Fibroblast of lung (primary cell): ENCODE measurements around the gene SFSWAP. TPM values are rescaled to one million over a fixed set of nuclear protein-coding genes. Genes with fewer than 3 reads are reported as not detected.

Experiments
- DNase-seq, 2 donors: peaks; one replicate each; pipeline versions ENCODE4 v3.0.0 to v3.0.0-alpha.2; 2010; ENCODE audit warnings: low read depth in 2 of 2
- H2AFZ ChIP-seq: 2 replicates; pipeline ENCODE4 v1.5.1; 2012; ENCODE audit warnings: low read length, control low read depth, inconsistent platforms
- H3K27ac ChIP-seq: 2 replicates; pipeline ENCODE4 v1.5.1; 2011; ENCODE audit warnings: low read length, control low read depth; ENCODE audit not compliant: insufficient read depth
- H3K27me3 ChIP-seq: 2 replicates; pipeline ENCODE4 v1.5.1; 2011; ENCODE audit warnings: mild to moderate bottlenecking, low read length; ENCODE audit not compliant: control insufficient read depth, insufficient read depth
- H3K36me3 ChIP-seq: 2 replicates; pipeline ENCODE4 v1.5.1; 2011; ENCODE audit warnings: low read length; ENCODE audit not compliant: control insufficient read depth, insufficient read depth
- H3K4me1 ChIP-seq: 2 replicates; pipeline ENCODE4 v1.5.1; 2011; ENCODE audit warnings: low read length; ENCODE audit not compliant: control insufficient read depth, insufficient read depth; ENCODE audit errors: extremely low read depth
- H3K4me2 ChIP-seq: 2 replicates; pipeline ENCODE4 v1.5.1; 2011; ENCODE audit warnings: low read length, control low read depth; ENCODE audit not compliant: insufficient read depth; ENCODE audit errors: extremely low read depth
- H3K4me3 ChIP-seq, 4 experiments: fragments of 200-600 bp in 1 of 4; sonication (generic) in 1 of 4; replicated peaks in 1 of 4; 2 replicates each; pipeline ENCODE4 v1.5.1; 2011 to 2016; ENCODE audit warnings: low read length in 4 of 4, low read depth in 3 of 4, mild to moderate bottlenecking in 3 of 4, control low read depth in 2 of 4, inconsistent platforms in 1 of 4, mixed read lengths in 1 of 4; ENCODE audit not compliant: insufficient read depth in 1 of 4; ENCODE audit errors: control extremely low read depth in 1 of 4
- H3K79me2 ChIP-seq: 2 replicates; pipeline ENCODE4 v1.5.1; 2012; ENCODE audit warnings: mild to moderate bottlenecking, low read length, inconsistent platforms; ENCODE audit not compliant: control insufficient read depth, insufficient read depth
- H3K9ac ChIP-seq: 2 replicates; pipeline ENCODE4 v1.5.1; 2011; ENCODE audit warnings: mild to moderate bottlenecking, low read length, control low read depth; ENCODE audit not compliant: insufficient read depth
- H3K9me3 ChIP-seq: 2 replicates; pipeline ENCODE4 v1.5.1; 2012; ENCODE audit warnings: low read depth, low read length; ENCODE audit not compliant: control insufficient read depth, insufficient read depth
- H4K20me1 ChIP-seq: 2 replicates; pipeline ENCODE4 v1.5.1; 2011; ENCODE audit warnings: low read length; ENCODE audit not compliant: control insufficient read depth, insufficient read depth; ENCODE audit errors: extremely low read depth
- EZH2 ChIP-seq: IDR thresholded peaks from 2 replicates; pipeline ENCODE4 v1.5.1; 2012; ENCODE audit warnings: low read length, control low read depth, mild to moderate bottlenecking; ENCODE audit errors: missing control alignments
- polyA plus RNA-seq, 2 donors: library from polyadenylated mRNA; depleted of rRNA in 1 of 2; stranded (reverse) in 1 of 2; unstranded in 1 of 2; fragments of >200 nt; gene quantifications; 2 replicates each; pipeline ENCODE4 v1.2.1, GENCODE V29; 2011 to 2012; ENCODE audit warnings: missing spikeins in 1 of 2
- total RNA-seq: library from RNA; depleted of rRNA; stranded (reverse); fragments of >200 nt; gene quantifications from 2 replicates; pipeline ENCODE4 v1.2.1, GENCODE V29; 2014
- TF ChIP-seq, protein P1 (sequence below), 2 donors: IDR thresholded peaks in 1 of 2; conservative IDR thresholded peaks in 1 of 2; 1 replicate in 1 of 2; 2 replicates in 1 of 2; pipeline ENCODE4 v1.5.1; 2011 to 2012; ENCODE audit warnings: low read length in 2 of 2, control low read depth in 1 of 2, inconsistent platforms in 1 of 2, low read depth in 1 of 2, mild to moderate bottlenecking in 1 of 2

The SFSWAP gene
- total and polyA plus RNA-seq, 2 donors (not counting 1 experiment from before 2014, with no cell fraction given) = 9.9 to 23.3 TPM

GRCh38 chr12:131795064-131795463 is 84.2 kb downstream of the SFSWAP start:
- DNase-seq = no peak
- no peaks in the 10 kb centered on the region for H3K9me3 ChIP-seq
- H3K4me3 ChIP-seq = no peak overlapping the region
- peaks cover 12% of the 10 kb centered on the region for H3K36me3 ChIP-seq
- no peak overlapping the region for H2AFZ ChIP-seq
- H3K27me3 ChIP-seq = no peaks in the 10 kb centered on the region
- no peaks in the 10 kb centered on the region for H3K4me1 ChIP-seq
- H3K27ac ChIP-seq = no peak overlapping the region
- no peaks in the 10 kb centered on the region for H3K79me2 ChIP-seq
- H3K4me2 ChIP-seq = no peak overlapping the region
- no peaks in the 10 kb centered on the region for H4K20me1 ChIP-seq
- no peak overlapping the region for H3K9ac ChIP-seq
- TF ChIP-seq EZH2 = no peak
- TF ChIP-seq, protein P1, sequence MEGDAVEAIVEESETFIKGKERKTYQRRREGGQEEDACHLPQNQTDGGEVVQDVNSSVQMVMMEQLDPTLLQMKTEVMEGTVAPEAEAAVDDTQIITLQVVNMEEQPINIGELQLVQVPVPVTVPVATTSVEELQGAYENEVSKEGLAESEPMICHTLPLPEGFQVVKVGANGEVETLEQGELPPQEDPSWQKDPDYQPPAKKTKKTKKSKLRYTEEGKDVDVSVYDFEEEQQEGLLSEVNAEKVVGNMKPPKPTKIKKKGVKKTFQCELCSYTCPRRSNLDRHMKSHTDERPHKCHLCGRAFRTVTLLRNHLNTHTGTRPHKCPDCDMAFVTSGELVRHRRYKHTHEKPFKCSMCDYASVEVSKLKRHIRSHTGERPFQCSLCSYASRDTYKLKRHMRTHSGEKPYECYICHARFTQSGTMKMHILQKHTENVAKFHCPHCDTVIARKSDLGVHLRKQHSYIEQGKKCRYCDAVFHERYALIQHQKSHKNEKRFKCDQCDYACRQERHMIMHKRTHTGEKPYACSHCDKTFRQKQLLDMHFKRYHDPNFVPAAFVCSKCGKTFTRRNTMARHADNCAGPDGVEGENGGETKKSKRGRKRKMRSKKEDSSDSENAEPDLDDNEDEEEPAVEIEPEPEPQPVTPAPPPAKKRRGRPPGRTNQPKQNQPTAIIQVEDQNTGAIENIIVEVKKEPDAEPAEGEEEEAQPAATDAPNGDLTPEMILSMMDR (conservative IDR thresholded peaks at IDR 0.05 in 1 of 2, IDR thresholded peaks at IDR 0.05 in 1 of 2; ENCODE audit: low read depth in 1 of 2, low read length in 2 of 2) = no peak

GRCh38 chr12:131795690-131796410 is 85.0 kb downstream of the SFSWAP start:
- Histone ChIP-seq H3K9ac (no peak overlapping the region), H3K36me3 (peaks cover 14% of the 10 kb centered on the region), H3K79me2 (no peaks in the 10 kb centered on the region), H3K4me3 (no peak overlapping the region), H4K20me1 (no peaks in the 10 kb centered on the region), H3K27me3 (no peaks in the 10 kb centered on the region), H2AFZ (no peak overlapping the region), H3K9me3 (no peaks in the 10 kb centered on the region), H3K27ac (no peak overlapping the region), H3K4me1 (no peaks in the 10 kb centered on the region), H3K4me2 (no peak overlapping the region)
- no peak for DNase-seq
- TF ChIP-seq EZH2 = no peak
- TF ChIP-seq, protein P1 (conservative IDR thresholded peaks at IDR 0.05 in 1 of 2, IDR thresholded peaks at IDR 0.05 in 1 of 2; ENCODE audit: low read depth in 1 of 2, low read length in 2 of 2) = no peak

- H3K4me2 ChIP-seq = no peak overlapping the region
- H3K4me3 ChIP-seq = no peak overlapping the region
- DNase-seq = no peak
- H3K27ac ChIP-seq = no peak overlapping the region
- no peaks in the 10 kb centered on the region for H3K79me2 ChIP-seq
- H2AFZ ChIP-seq = no peak overlapping the region
- no peaks in the 10 kb centered on the region for H4K20me1 ChIP-seq
- H3K36me3 ChIP-seq = peaks cover 14% of the 10 kb centered on the region
- no peak overlapping the region for H3K9ac ChIP-seq
- no peaks in the 10 kb centered on the region for H3K9me3 ChIP-seq
- no peaks in the 10 kb centered on the region for H3K27me3 ChIP-seq
- no peak for TF ChIP-seq EZH2
- TF ChIP-seq, protein P1 (conservative IDR thresholded peaks at IDR 0.05 in 1 of 2, IDR thresholded peaks at IDR 0.05 in 1 of 2; ENCODE audit: low read depth in 1 of 2, low read length in 2 of 2) = no peak
- no peaks in the 10 kb centered on the region for H3K4me1 ChIP-seq
Measured at GRCh38 chr12:131796411-131796736, 85.5 kb downstream of the SFSWAP start.
